Measurements from ENCODE around the gene SLC39A6.
"Not testable (repeated sequence)": the region's sequence is repeated elsewhere in the genome, so short reads cannot be mapped to it uniquely, and the experiment has no call there.

The SLC39A6 gene, protein sequence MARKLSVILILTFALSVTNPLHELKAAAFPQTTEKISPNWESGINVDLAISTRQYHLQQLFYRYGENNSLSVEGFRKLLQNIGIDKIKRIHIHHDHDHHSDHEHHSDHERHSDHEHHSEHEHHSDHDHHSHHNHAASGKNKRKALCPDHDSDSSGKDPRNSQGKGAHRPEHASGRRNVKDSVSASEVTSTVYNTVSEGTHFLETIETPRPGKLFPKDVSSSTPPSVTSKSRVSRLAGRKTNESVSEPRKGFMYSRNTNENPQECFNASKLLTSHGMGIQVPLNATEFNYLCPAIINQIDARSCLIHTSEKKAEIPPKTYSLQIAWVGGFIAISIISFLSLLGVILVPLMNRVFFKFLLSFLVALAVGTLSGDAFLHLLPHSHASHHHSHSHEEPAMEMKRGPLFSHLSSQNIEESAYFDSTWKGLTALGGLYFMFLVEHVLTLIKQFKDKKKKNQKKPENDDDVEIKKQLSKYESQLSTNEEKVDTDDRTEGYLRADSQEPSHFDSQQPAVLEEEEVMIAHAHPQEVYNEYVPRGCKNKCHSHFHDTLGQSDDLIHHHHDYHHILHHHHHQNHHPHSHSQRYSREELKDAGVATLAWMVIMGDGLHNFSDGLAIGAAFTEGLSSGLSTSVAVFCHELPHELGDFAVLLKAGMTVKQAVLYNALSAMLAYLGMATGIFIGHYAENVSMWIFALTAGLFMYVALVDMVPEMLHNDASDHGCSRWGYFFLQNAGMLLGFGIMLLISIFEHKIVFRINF
- 44.6 to 72.4 (median 50.8) reads per million in 17 experiments for total RNA-seq

DNA sequence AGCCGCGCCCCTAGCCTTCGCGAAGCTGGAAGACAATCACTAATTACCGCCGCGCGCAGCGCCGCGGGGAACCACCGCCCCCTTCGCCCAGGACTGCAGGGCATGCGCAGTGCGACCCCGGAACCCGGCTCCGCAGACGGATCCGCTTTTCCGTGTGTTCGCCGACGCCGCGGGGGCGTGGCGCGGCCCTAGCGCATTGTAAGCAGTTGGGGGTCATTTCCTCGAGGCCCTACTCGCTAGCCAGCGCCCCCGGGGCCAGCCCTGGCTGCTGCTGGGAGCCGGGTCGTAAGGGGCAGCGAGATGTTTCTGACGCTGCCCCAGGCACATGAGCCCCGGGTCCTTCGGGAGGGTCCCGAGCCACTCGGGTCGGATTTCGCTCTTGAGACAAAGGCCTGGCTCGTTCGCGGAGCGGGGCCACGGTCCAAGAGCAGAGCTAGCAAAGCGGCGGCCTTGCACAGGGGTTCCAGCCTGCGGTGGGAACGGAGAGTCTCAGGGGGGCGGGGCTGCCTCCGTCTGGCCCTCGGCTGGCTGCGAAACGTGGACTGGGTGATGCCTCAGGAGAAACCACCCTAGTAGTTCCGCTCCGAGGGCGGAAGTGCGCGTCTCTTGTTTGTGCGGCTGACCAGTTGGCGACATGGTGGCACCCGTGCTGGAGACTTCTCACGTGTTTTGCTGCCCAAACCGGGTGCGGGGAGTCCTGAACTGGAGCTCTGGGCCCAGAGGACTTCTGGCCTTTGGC lies at the start of gene SLC39A6, which contains the start of gene ELP2:
Gene SLC39A6 (minus strand): TSS at position 41 of the 739 bp plus-strand sequence. CDS start 2,333 bp downstream, outside the sequence.
Gene ELP2 (plus strand): TSS at position 600 of the 739 bp plus-strand sequence. CDS start 35 bp downstream, at position 635.
- DNase-seq, result peak; percentile 98 to 100 (median 98)

DNA sequence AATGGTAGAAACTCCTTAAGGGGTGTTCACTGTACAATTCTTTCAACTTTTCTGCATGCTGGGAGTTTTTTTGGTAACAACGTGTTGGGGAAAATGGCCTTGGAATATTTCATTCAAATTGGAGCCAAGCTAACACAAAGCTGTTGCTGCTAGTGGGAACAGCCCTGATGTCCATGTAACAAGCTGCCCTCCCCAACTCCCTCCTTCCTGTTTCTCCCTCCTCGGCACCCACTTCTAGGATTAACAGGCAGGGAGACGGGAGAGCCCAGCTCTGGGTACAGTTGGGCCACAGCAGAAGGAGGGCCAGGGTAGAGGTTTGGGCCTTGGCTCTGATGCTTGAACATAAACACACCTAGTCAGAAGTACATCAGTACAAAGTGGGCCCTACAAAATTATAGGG lies 48.8 kb upstream of the SLC39A6 start:
- DNase-seq, result no peak

DNA sequence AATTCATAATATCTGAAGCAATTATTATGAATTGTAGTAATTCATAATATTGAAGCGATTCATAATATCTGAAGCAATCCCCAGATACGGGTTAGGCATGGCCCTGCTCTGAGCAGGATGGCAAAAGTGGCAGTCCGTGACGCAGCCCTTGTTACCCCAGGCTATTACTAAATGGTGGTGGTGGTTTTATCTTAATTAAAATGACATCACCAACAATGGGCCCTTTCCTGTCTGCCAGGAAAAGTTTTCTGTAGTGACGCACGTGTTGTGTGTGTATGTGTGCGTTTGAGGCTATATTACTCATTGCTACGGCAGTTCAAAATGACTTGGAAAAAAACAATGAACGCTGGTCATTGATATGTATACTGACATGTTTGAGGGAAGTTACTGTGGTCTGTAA lies 47.6 kb upstream of the SLC39A6 start:
- no peak for DNase-seq

DNA sequence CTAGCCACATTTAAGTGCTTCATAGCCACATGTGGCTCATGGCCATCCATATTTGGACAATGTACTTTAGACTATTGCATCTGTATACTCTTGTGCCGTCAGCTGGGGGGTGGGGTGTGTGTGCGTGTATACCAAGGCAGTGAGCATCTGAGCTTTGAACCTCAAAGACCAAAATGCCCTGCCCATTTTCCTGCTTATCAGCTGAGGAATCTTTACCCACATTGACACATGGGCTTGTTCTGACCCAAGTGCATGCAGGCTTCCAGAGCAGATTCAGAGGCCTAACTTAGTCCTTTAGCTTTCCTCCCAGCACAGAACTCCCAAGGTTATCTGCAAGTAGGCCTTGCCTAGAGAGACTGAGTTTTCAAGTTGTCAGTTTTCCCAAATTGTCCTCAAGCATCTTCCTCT lies 47.0 kb upstream of the SLC39A6 start:
- no peak for DNase-seq

DNA sequence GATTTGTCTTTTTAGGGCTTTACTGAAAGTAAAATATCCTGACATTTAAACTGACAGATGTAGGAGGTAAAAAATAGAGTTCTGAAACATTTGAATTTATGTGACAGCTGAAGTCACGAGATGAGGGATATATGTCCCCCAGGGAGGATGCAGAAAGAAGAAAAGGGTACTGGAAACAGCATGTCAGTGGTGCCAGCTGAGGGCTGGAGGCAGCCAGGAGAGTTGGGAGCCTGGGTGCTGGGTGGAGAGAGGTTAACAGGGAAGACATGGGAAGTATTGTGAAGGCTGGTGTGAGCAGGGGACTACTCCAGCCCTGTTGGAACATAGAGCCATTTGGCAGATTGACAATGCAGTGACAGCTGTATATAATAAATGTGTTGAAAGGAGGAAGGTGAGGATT lies 46.3 kb upstream of the SLC39A6 start:
- DNase-seq, result no peak

DNA sequence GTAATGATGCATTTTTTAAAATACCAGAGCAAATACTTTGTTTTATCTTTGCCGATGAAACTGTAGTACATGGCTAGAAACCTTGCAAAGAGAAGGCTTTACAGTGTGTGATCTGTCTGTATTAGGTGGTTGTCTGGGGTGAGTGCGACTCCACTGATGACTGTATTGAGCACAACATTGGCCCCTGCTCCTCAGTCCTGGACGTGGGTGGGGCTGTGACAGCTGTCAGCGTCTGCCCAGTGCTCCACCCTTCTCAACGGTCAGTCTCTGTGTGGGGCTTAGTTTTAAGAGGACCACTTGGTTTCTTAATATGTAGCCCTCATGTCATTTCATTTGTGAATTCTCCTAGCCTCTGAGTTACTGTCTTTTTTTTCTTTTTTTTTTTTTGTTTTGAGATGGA lies 40.8 kb upstream of the SLC39A6 start:
- DNase-seq, result no peak

DNA sequence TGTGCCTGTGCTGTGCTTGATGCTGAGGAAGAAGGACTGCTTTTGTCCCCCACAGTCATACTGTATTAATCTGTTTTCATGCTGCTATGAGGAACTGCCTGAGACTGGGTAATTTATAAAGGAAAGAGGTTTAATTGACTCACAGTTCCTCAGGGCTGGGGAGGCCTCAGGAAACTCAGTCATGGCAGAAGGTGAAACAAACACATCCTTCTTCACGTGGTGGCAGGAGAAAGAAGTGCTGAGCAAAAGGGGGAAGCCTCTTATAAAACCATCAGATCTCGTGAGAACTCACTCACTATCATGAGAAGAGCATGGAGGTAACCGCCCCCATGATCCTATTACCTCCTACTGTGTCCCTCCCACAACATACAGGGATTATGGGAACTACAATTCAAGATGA lies 39.2 kb upstream of the SLC39A6 start:
- not testable (repeated sequence) for DNase-seq

DNA sequence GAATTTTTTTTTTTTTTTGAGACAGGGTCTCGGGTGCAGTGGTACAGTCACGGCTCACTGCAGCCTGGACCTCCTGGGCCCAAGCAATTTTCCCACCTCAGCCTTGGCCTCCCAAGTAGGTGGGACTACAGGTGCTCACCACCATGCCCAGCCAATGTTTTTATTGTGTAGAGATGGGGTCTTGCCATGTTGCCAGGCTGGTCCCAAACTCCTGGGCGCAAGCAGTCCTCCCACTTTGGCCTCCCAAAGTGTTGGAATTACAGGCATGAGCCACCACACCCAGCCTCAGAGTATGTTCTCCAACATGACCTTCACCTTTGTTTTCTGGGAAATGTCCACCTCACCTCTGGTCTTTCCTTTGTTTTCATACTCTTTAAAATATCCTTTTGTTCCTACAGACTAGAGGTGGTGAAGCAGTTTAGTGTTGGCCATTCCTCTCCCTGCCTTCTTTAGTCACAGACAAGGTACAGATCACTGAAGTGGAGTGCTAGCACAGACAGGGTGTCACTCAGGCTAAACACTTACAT lies 38.6 kb upstream of the SLC39A6 start:
- DNase-seq, result no peak

DNA sequence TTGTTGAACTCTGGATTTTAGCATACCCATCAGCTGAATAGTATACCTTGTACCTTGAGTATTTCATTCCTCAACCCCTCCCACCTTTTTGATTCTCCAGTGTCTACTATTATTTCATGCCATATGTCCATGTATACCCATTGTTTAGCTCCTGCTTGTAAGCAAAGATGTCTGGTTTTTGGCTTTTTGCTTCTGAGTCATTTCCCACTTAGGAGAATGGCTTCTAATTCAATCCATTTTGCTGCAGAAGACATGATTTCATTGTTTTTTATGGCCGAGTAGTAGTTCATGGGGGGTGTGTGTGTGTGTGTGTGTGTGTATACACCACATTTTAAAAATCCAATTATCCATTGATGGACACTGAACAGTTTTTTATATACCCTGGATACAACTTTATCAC lies 33.8 kb upstream of the SLC39A6 start:
- DNase-seq, result no peak

DNA sequence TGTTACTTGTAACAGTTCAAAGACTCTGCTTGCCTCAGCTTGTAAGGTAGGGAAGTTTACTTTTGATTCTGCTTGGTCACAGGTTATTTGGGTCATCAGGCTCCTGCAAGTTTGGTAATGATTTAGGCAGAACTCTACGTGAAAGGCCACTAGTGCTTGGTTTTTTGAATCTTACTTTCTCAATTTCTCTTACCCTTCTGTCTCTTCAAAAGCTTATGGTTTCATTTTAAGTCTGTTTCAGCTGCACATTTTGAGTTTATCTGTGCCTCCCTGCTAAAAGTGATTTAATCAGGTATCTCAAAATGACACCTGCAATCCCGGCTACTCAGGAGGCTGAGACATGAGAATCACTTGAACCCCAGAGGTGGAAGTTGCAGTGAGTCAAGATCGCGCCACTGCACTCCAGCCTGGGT lies 31.8 kb upstream of the SLC39A6 start:
- no peak for DNase-seq

DNA sequence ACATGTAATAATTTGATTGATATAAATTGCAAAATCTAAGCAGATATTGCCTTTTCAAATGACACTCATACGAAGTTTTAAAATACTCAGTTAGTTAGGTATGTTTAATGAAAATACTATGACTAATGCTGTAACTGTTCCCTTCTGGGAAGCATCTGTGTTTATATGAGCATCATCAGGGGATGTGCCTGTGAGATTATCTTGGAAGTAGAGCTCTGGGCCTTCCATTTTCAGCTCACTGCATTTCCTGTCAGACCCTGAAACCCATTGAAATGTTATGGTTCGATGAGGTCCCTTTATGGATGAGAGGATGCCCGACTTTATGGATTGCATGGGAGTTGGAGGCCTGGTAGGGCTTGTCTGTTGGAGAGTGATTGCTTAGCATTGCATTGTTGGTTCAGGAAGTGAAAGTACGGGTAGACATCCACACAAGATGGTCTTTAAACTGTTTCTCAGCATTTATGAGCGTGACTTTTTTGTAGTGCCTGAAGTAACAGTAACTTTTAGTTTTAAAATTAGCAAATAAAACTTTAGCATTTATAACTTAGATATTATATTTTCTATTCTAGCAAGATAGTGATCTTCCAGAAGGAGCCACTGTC lies 29.2 kb upstream of the SLC39A6 start:
- DNase-seq, result no peak

DNA sequence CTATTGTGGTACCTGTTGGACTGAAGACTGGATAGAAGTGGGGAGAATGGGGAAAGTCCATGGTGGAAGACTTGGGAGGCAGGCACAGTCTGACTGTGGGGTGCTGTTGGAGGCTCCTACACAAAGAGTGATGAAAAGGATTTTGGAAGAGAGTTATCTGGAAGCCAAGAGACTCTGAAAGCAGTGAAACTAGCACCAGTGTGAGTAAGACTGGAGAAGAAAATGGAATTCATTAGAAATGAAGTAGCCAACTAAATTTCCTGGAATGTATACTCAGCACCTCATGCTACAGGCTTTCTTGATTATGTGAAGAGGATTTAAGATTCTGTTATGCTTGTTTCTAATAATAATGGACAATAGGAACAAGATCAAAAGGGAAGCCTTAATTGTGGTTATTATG lies 28.3 kb upstream of the SLC39A6 start:
- DNase-seq, result no peak

DNA sequence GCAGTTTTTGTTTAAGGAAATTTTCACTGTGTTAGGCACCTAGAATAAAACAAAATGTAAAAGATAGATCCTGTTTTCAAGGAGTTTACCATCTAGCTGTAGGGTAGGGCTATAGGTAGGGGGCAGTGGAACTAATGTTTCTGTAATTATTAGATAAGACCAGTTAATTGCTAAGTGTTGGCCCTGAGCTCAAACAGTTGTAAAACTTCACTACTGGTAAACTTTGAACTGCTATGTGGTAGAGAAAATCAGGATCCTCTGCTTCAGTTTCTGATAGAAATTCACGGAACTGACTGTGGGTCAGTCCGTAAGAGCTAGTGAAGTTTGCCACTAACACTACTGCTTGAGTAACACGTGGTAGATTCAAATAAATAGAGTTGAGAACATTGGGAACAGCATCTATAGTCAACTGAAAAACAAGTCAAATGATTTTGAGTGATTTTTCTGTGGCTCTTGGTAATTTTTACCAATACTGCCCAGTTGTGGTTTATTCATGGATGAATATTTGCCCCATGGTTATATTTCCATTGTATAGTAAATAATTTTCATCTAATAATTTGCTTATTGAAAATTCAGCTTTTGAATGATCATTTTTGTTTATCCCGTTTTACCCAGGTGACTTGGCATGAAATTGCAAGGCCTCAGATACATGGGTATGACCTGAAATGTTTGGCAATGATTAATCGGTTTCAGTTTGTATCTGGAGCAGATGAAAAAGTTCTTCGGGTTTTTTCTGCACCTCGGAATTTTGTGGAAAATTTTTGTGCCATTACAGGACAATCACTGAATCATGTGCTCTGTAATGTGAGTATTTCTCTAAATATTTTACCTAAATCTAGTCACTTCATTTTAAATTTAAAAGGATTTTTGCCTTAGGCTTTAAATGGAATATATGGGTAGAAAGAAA lies 27.0 kb upstream of the SLC39A6 start:
- DNase-seq, result no peak

DNA sequence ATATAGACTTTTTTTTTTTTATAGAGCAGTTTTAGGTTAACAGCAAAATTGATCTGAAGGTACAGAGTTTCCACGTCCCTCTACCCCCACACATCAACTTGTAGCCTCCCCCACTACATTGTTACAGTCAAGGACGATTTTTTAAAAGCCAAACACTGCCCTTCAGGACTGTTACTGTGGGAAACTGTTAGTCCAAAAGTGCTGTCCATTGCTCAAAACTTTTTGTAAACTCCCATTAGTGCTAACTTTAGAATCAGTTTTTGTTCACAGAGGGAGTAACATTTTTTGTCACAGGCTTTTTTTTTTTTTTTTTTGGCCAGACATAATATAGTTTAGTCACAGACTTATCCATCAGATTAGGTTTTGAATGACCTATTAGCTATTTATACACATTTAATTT lies 24.6 kb upstream of the SLC39A6 start:
- no peak for DNase-seq

DNA sequence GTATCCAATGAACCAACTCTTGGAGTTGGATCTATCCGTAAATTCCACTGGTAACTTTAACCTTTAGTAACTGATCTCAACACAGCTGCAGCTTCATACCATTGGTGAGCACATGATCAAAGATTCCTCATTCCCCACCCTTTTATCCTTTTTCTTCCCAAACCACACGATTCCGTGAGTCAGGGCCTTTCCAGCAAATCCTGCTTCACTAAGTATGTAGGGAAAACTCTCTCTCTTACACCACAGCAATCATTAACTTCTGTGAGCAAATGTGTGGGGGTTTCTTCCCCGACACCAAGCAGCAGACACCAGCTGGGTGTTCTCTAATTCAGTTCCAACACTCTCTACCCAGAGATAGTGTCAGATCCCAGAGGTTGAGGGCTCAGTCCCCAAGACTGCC lies 24.1 kb upstream of the SLC39A6 start:
- DNase-seq, result no peak

DNA sequence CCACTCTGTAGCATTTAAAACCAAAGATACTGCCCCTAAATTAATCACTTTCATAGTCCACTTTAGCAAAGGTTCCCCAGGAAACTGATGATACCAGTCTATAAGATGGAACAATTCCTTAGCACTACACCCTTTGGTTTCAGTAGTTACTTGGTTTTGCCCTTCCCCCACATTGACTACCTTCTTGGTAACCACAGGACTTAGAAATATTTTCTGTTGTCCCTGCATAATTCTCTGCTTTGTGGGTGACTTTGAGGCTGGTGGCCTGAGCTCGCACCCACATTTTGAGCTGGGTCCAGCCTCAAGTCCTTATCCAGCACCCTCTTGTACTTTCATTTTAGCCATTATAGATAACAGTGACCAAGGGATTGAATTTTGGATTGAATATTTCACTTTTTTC lies 23.6 kb upstream of the SLC39A6 start:
- DNase-seq, result no peak

DNA sequence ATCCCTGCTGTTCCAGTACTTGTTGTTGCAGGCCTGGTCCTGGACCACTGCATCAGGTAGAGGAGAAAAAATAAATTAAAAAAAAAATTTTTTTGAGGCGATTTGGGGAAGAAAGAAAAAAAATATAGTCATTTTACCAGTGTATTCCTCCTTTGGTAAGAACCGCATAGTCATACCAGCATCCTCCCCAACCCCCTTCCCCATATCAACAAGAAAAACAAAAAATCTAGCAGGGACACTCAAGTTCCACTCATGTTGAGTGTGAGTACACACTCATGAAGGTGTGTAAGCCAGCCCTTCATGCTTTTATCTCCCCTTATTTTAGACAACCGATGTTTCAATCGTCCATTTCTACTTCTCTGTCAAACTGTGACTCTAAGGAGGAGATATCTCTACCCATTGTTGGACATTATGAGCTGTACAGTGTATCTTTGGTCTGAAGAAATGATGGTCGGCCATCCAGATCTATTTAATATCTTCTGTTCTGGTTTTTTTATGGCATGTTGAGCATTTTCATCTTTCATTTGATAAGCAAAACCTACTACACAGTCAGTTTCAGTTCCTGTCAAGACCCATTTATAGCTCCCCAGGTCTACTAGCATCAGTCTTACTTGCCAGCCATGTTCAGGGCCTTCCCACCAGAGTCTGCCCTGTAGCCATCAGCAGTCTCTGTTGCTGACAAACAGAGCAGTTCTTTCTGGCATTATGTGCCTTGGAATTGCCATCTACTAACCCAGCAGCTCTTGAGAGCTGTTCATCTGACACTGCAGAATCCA lies 20.6 kb upstream of the SLC39A6 start:
- no peak for DNase-seq

DNA sequence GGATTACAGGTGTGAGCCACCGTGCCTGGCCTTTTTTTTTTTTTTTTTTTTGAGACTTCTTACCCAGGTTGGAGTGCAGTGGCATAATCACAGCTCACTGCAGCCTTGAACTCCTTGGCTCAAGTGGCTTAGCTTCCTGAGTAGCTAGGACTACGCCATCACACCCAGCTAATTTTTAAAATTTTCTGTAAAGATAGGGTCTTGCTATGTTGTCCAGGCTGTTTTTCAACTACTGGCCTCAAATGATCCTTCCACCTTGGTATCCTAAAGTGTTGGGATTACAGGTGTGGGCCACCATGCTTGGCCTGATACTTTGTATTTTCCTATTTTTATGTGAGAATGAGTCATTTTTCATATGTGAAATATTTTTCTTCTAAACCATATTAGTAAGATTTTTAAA lies 14.3 kb upstream of the SLC39A6 start:
- DNase-seq, result no peak

DNA sequence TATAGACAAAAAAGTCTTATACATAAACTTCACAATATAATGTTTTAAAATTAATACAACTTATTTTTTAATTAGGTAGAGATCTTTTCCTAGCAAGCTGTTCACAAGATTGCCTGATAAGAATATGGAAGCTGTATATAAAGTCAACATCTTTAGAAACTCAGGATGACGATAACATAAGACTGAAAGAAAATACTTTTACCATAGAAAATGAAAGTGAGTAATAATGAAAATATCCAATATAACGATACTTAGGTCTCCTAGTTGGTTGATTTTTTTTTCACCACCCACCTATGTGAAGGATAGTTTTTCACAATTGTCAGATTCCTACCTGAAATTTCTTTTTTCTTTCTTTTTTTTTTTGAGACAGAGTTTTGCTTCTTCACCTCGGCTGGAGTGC lies 13.6 kb upstream of the SLC39A6 start:
- DNase-seq, result no peak

DNA sequence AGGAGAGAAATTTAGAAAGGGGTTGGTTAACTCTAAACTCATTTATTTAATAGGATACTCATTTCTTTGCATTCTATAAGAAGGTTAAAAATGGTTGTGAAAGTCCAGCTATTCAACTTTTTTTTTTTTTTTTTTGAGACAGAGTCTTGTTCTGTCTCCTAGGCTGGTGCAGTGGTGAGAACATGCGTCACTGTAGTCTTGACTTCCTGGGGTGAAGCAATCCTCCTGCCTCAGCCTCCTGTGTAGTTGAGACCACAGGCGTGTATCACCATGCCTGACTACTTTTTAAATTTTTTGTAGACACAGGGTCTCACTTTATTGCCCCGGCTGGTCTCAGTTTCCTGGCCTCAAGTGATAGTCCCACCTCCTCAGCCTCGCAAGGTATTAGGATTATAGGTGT lies 12.4 kb upstream of the SLC39A6 start:
- peak in 1 of 4 experiments; percentile 10 for DNase-seq

DNA sequence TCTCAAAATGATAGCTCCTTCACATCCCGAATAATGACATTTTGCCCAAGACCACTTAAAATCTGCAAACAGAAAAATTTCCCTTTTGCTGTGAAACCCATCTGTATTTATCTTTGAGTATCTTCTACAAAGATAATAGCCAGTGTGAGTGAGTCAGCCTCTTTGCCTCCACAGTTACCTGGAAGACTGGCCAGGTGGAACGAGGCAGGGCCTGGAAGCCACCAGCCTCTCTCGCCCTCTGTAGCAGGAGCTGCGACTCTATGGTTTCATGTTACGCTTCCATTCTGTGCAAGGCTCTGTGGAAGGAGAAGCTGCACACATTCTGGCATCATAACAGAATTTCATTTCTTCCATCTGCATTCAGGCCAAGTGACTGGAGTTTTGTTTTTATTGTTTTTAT lies 10.1 kb upstream of the SLC39A6 start:
- no peak for DNase-seq
